Measurements from ENCODE around the gene TC2N. TPM values are rescaled to one million over a fixed set of nuclear protein-coding genes. Genes with fewer than 3 reads are reported as not detected.
A peak's percentile ranks its signal among the peaks of the same experiment; 100 is the strongest.
"Not testable (repeated sequence)": the region's sequence is repeated elsewhere in the genome, so short reads cannot be mapped to it uniquely, and the experiment has no call there.

Gene TC2N
- total RNA-seq, 1 donor from 2014 or later, result 19.4 TPM

DNA sequence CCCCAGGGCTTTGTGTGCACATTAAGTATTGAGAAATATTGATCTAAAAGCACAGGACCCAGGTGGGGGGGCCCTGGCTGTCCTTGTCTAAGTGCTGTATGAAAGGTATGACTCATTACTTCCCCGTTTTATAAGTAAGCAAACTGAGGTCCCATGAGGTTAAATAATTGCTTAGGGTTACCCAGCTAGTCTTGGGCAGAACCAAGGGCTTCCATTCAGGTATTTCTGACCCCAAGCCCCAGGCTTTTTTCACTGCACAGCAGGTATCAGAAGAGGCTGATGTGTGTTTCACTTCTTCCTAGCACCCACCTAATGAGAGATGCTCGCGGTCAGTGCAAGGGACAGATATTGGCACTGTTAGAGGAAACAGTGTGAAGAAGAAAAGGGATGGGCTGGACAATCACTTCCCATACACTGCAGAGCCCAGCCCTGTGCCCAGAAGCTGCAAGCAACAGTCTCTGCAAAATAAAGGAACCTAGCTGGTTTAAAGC lies 4.7 kb upstream of the TC2N start:
- no peaks in the 10 kb centered on the region for H3K36me3 Mint-ChIP-seq
- H3K27me3 Mint-ChIP-seq, result peaks cover 6% of the 10 kb centered on the region
- H3K27ac Mint-ChIP-seq, result peak overlapping the region; percentile 60
- TF ChIP-seq, protein P1, sequence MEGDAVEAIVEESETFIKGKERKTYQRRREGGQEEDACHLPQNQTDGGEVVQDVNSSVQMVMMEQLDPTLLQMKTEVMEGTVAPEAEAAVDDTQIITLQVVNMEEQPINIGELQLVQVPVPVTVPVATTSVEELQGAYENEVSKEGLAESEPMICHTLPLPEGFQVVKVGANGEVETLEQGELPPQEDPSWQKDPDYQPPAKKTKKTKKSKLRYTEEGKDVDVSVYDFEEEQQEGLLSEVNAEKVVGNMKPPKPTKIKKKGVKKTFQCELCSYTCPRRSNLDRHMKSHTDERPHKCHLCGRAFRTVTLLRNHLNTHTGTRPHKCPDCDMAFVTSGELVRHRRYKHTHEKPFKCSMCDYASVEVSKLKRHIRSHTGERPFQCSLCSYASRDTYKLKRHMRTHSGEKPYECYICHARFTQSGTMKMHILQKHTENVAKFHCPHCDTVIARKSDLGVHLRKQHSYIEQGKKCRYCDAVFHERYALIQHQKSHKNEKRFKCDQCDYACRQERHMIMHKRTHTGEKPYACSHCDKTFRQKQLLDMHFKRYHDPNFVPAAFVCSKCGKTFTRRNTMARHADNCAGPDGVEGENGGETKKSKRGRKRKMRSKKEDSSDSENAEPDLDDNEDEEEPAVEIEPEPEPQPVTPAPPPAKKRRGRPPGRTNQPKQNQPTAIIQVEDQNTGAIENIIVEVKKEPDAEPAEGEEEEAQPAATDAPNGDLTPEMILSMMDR (conservative IDR thresholded peaks at IDR 0.05), result no peak
- no peak for DNase-seq (ENCODE audit: extremely low spot score, unreplicated experiment)
- H3K4me1 Mint-ChIP-seq (ENCODE audit: unreplicated experiment), result peaks cover 8% of the 10 kb centered on the region
- no peaks in the 10 kb centered on the region for H3K9me3 Mint-ChIP-seq
- no peak overlapping the region for H3K4me3 Mint-ChIP-seq

DNA sequence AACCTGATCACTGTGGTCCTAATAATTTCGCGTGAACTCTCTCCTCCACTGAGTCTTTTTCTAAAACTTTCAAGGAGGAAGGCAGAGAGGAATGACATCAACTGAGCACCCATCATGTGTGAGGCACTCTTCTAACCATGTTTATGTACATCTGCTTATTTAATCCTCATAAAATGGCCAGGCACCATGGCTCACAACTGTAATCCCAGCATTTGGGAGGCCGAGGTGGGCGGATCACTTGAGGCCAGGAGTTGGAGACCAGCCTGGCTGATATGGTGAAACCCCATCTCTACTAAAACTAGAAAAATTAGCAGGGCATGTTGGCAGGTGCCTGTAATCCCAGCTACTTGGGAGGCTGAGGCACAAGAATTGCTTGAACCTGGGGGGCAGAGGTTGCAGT lies 4.1 kb upstream of the TC2N start:
- H3K4me1 Mint-ChIP-seq (ENCODE audit: unreplicated experiment); H3K27ac Mint-ChIP-seq; DNase-seq (ENCODE audit: extremely low spot score, unreplicated experiment); H3K9me3 Mint-ChIP-seq; H3K27me3 Mint-ChIP-seq; H3K4me3 Mint-ChIP-seq; H3K36me3 Mint-ChIP-seq: not testable (repeated sequence)

DNA sequence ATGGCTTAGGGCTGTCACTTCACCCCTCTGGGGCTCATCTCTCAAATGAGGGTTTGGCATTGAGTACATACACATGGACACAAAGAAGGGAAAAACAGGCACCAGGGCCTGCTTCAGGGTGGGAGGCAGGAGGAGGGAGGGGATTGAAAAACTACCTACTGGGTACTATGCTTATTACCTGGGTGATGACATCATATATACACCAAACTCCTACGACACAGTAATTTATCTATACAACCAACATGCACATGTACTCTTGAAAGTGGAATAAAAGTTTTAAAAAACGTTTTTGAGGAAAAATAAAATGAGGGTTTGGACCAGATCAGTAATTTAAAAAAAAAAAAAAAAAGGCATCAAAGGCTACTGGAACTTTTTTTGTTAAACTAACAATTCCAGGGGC lies 3.6 kb upstream of the TC2N start:
- TF ChIP-seq, protein P1 (conservative IDR thresholded peaks at IDR 0.05), result no peak
- Mint-ChIP-seq H3K9me3 (no peaks in the 10 kb centered on the region), H3K27me3 (peaks cover 6% of the 10 kb centered on the region), H3K4me3 (no peak overlapping the region), H3K27ac (no peak overlapping the region), H3K4me1 (ENCODE audit: unreplicated experiment) (peaks cover 8% of the 10 kb centered on the region), H3K36me3 (no peaks in the 10 kb centered on the region)
- no peak for DNase-seq (ENCODE audit: extremely low spot score, unreplicated experiment)

- Mint-ChIP-seq H3K4me1 (ENCODE audit: unreplicated experiment) (peaks cover 8% of the 10 kb centered on the region), H3K27ac (no peak overlapping the region), H3K27me3 (peaks cover 3% of the 10 kb centered on the region), H3K9me3 (no peaks in the 10 kb centered on the region), H3K4me3 (no peak overlapping the region), H3K36me3 (no peaks in the 10 kb centered on the region)
- TF ChIP-seq, protein P1 (conservative IDR thresholded peaks at IDR 0.05), result no peak
- no peak for DNase-seq (ENCODE audit: extremely low spot score, unreplicated experiment)
These were observed 2.7 kb upstream of the TC2N start for GRCh38 chr14:91870001-91870400.

DNA sequence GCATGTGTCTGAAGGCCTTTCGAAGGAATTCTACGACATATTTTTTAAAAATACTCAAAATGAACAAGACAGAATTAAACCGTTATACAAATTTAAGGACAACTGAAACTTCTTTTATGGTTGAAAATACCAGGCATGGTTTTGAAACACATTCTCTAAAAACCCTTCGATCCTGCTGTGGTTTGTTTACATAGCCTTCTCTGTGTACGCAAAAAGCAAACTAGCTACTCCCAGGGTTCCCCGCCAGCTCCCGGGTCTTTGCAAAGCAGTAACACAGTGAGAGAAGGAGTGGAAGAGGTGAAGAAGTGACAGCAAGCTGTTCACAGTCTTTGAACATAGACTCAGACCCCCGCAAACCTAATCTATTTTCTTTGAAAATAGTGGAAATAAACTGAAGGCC lies 2.2 kb upstream of the TC2N start:
- Mint-ChIP-seq H3K27me3 (peaks cover 3% of the 10 kb centered on the region), H3K36me3 (no peaks in the 10 kb centered on the region), H3K27ac (no peak overlapping the region), H3K4me1 (ENCODE audit: unreplicated experiment) (peaks cover 8% of the 10 kb centered on the region), H3K4me3 (no peak overlapping the region), H3K9me3 (no peaks in the 10 kb centered on the region)
- DNase-seq (ENCODE audit: extremely low spot score, unreplicated experiment), result no peak
- TF ChIP-seq, protein P1 (conservative IDR thresholded peaks at IDR 0.05), result no peak

- peaks cover 8% of the 10 kb centered on the region for H3K4me1 Mint-ChIP-seq (ENCODE audit: unreplicated experiment)
- H3K27ac Mint-ChIP-seq, result no peak overlapping the region
- H3K36me3 Mint-ChIP-seq, result no peaks in the 10 kb centered on the region
- DNase-seq (ENCODE audit: extremely low spot score, unreplicated experiment), result no peak
- no peaks in the 10 kb centered on the region for H3K9me3 Mint-ChIP-seq
- peaks cover 3% of the 10 kb centered on the region for H3K27me3 Mint-ChIP-seq
- H3K4me3 Mint-ChIP-seq, result no peak overlapping the region
- TF ChIP-seq, protein P1 (conservative IDR thresholded peaks at IDR 0.05), result no peak
These were observed 633 bp downstream of the TC2N start for GRCh38 chr14:91866511-91867295.

Measured in type B pancreatic cell (in vitro differentiated cells).